ENCODE data around the gene HSPA9. TPM values are rescaled to one million over a fixed set of nuclear protein-coding genes. Genes with fewer than 3 reads are reported as not detected.

Gene HSPA9
- total RNA-seq, 2 donors from 2014 or later = 220 to 398 TPM

GRCh38 chr5:138538943-138539627 lies 36.1 kb downstream of the HSPA9 start:
- peak overlapping the region; percentile 99 for H3K4me3 Mint-ChIP-seq
- H3K27me3 Mint-ChIP-seq = no peaks in the 10 kb centered on the region
- peaks cover 92% of the 10 kb centered on the region for H3K36me3 Mint-ChIP-seq (ENCODE audit: low read depth)
- peak overlapping the region; percentile 100 for H3K27ac Mint-ChIP-seq
- H3K9me3 Mint-ChIP-seq = no peaks in the 10 kb centered on the region
- peaks cover 44% of the 10 kb centered on the region for H3K4me1 Mint-ChIP-seq
- ATAC-seq (replicated peaks) = no peak

- Mint-ChIP-seq H3K9me3 (no peaks in the 10 kb centered on the region), H3K4me3 (peak overlapping the region; percentile 17), H3K27ac (peak overlapping the region; percentile 70), H3K4me1 (peaks cover 45% of the 10 kb centered on the region), H3K36me3 (ENCODE audit: low read depth) (peaks cover 93% of the 10 kb centered on the region), H3K27me3 (no peaks in the 10 kb centered on the region)
- no peak for ATAC-seq (replicated peaks)
These were observed 38.4 kb downstream of the HSPA9 start for GRCh38 chr5:138536665-138537315.

GRCh38 chr5:138536215-138536614 lies 39.0 kb downstream of the HSPA9 start:
- Mint-ChIP-seq H3K27ac (peak overlapping the region; percentile 70), H3K4me3 (peak overlapping the region; percentile 17), H3K4me1 (peaks cover 46% of the 10 kb centered on the region), H3K9me3 (no peaks in the 10 kb centered on the region), H3K36me3 (ENCODE audit: low read depth) (peaks cover 92% of the 10 kb centered on the region), H3K27me3 (no peaks in the 10 kb centered on the region)
- no peak for ATAC-seq (replicated peaks)

- no peaks in the 10 kb centered on the region for H3K9me3 Mint-ChIP-seq
- peaks cover 46% of the 10 kb centered on the region for H3K4me1 Mint-ChIP-seq
- H3K27ac Mint-ChIP-seq = no peak overlapping the region
- peaks cover 89% of the 10 kb centered on the region for H3K36me3 Mint-ChIP-seq (ENCODE audit: low read depth)
- no peak overlapping the region for H3K4me3 Mint-ChIP-seq
- ATAC-seq (replicated peaks) = no peak
- H3K27me3 Mint-ChIP-seq = no peaks in the 10 kb centered on the region
These were observed 40.9 kb downstream of the HSPA9 start for GRCh38 chr5:138533973-138534941.

GRCh38 chr5:138529812-138530211 lies 45.4 kb downstream of the HSPA9 start:
- Mint-ChIP-seq H3K27me3 (no peaks in the 10 kb centered on the region), H3K27ac (peak overlapping the region; percentile 70), H3K4me3 (no peak overlapping the region), H3K36me3 (ENCODE audit: low read depth) (peaks cover 92% of the 10 kb centered on the region), H3K9me3 (no peaks in the 10 kb centered on the region), H3K4me1 (peaks cover 31% of the 10 kb centered on the region)
- no peak for ATAC-seq (replicated peaks)

GRCh38 chr5:138528744-138529469 lies 46.3 kb downstream of the HSPA9 start:
- Mint-ChIP-seq H3K4me1 (peaks cover 31% of the 10 kb centered on the region), H3K9me3 (no peaks in the 10 kb centered on the region), H3K27me3 (no peaks in the 10 kb centered on the region), H3K27ac (peak overlapping the region; percentile 70), H3K36me3 (ENCODE audit: low read depth) (peaks cover 86% of the 10 kb centered on the region), H3K4me3 (no peak overlapping the region)
- no peak for ATAC-seq (replicated peaks)

GRCh38 chr5:138528208-138528607 lies 47.0 kb downstream of the HSPA9 start:
- no peak overlapping the region for H3K4me3 Mint-ChIP-seq
- peaks cover 83% of the 10 kb centered on the region for H3K36me3 Mint-ChIP-seq (ENCODE audit: low read depth)
- no peaks in the 10 kb centered on the region for H3K27me3 Mint-ChIP-seq
- no peaks in the 10 kb centered on the region for H3K9me3 Mint-ChIP-seq
- peaks cover 31% of the 10 kb centered on the region for H3K4me1 Mint-ChIP-seq
- peak overlapping the region; percentile 81 for H3K27ac Mint-ChIP-seq
- no peak for ATAC-seq (replicated peaks)

- no peak for ATAC-seq (replicated peaks)
- H3K9me3 Mint-ChIP-seq = no peaks in the 10 kb centered on the region
- peak overlapping the region; percentile 81 for H3K27ac Mint-ChIP-seq
- peaks cover 29% of the 10 kb centered on the region for H3K4me1 Mint-ChIP-seq
- peak overlapping the region; percentile 29 for H3K4me3 Mint-ChIP-seq
- H3K36me3 Mint-ChIP-seq (ENCODE audit: low read depth) = peaks cover 83% of the 10 kb centered on the region
- no peaks in the 10 kb centered on the region for H3K27me3 Mint-ChIP-seq
These were observed 48.0 kb downstream of the HSPA9 start for GRCh38 chr5:138527170-138527569.

- H3K4me1 Mint-ChIP-seq = peaks cover 17% of the 10 kb centered on the region
- H3K27ac Mint-ChIP-seq = peak overlapping the region; percentile 63
These were observed 51.8 kb downstream of the HSPA9 start for GRCh38 chr5:138523406-138523805.

GRCh38 chr5:138520971-138521370 lies 54.2 kb downstream of the HSPA9 start:
- ATAC-seq (replicated peaks) = peak; percentile 21
- Mint-ChIP-seq H3K4me1 (peaks cover 11% of the 10 kb centered on the region), H3K36me3 (ENCODE audit: low read depth) (peaks cover 82% of the 10 kb centered on the region), H3K9me3 (no peaks in the 10 kb centered on the region), H3K27ac (peak overlapping the region; percentile 53), H3K4me3 (no peak overlapping the region), H3K27me3 (no peaks in the 10 kb centered on the region)

More at GRCh38 chr5:138523406-138523805, 51.8 kb downstream of the HSPA9 start:
- no peak for ATAC-seq (replicated peaks)
- peaks cover 79% of the 10 kb centered on the region for H3K36me3 Mint-ChIP-seq (ENCODE audit: low read depth)
- no peak overlapping the region for H3K4me3 Mint-ChIP-seq
- H3K27me3 Mint-ChIP-seq = no peaks in the 10 kb centered on the region
- no peaks in the 10 kb centered on the region for H3K9me3 Mint-ChIP-seq

- Mint-ChIP-seq H3K9me3 (no peaks in the 10 kb centered on the region), H3K27me3 (no peaks in the 10 kb centered on the region), H3K36me3 (ENCODE audit: low read depth) (peaks cover 91% of the 10 kb centered on the region), H3K4me3 (no peak overlapping the region), H3K27ac (no peak overlapping the region), H3K4me1 (peaks cover 11% of the 10 kb centered on the region)
- ATAC-seq (replicated peaks) = no peak
These were observed 57.8 kb downstream of the HSPA9 start for GRCh38 chr5:138517437-138517836.

GRCh38 chr5:138515556-138516245 lies 59.5 kb downstream of the HSPA9 start:
- H3K27ac Mint-ChIP-seq = no peak overlapping the region
- H3K4me3 Mint-ChIP-seq = no peak overlapping the region
- H3K27me3 Mint-ChIP-seq = no peaks in the 10 kb centered on the region
- ATAC-seq (replicated peaks) = no peak
- no peaks in the 10 kb centered on the region for H3K9me3 Mint-ChIP-seq
- H3K4me1 Mint-ChIP-seq = peaks cover 7% of the 10 kb centered on the region
- peaks cover 94% of the 10 kb centered on the region for H3K36me3 Mint-ChIP-seq (ENCODE audit: low read depth)

GRCh38 chr5:138514021-138514420 lies 61.2 kb downstream of the HSPA9 start:
- Mint-ChIP-seq H3K27me3 (no peaks in the 10 kb centered on the region), H3K4me1 (peaks cover 4% of the 10 kb centered on the region), H3K9me3 (no peaks in the 10 kb centered on the region), H3K36me3 (ENCODE audit: low read depth) (peaks cover 99% of the 10 kb centered on the region), H3K27ac (no peak overlapping the region), H3K4me3 (no peak overlapping the region)
- no peak for ATAC-seq (replicated peaks)

All from activated T-helper 17 cell treated with anti-CD3 and anti-CD28 coated beads, Interleukin-2, amount 50 U/mL, for 72 hours (primary cell).